ENCODE results near the gene USF1.
"Not testable (repeated sequence)": the region's sequence is repeated elsewhere in the genome, so short reads cannot be mapped to it uniquely, and the experiment has no call there.

Gene USF1

GRCh38 chr1:161038523-161039153, 7.1 kb downstream of the USF1 start, which contains the start of gene TSTD1:
TSS of gene TSTD1 (minus strand) at chr1:161038964. CDS start at chr1:161038889, 75 bp downstream.
- DNase-seq (ENCODE audit: low read depth in 2 of 2), result peak in 1 of 2 donors; percentile 26
- H3K4me3 ChIP-seq (replicated peaks in 1 of 2; ENCODE audit: low read depth in 2 of 2, low read length in 2 of 2), result peak within 1 kb of the TSS; percentile 51 to 54
- TF ChIP-seq CTCF (IDR thresholded peaks at IDR 0.05; ENCODE audit: low read depth, low read length), result no peak

GRCh38 chr1:161037661-161038522, 7.9 kb downstream of the USF1 start:
- TF ChIP-seq CTCF (IDR thresholded peaks at IDR 0.05; ENCODE audit: low read depth, low read length), result no peak
- DNase-seq (ENCODE audit: low read depth in 2 of 2), result no peak
- H3K4me3 ChIP-seq (replicated peaks in 1 of 2; ENCODE audit: low read depth in 2 of 2, low read length in 2 of 2), result peak overlapping the region; percentile 51 to 54

GRCh38 chr1:161033751-161034150, 12.0 kb downstream of the USF1 start:
- no peak for TF ChIP-seq CTCF (IDR thresholded peaks at IDR 0.05; ENCODE audit: low read depth, low read length)
- no peak for DNase-seq (ENCODE audit: low read depth in 2 of 2)
- no peak overlapping the region for H3K4me3 ChIP-seq (replicated peaks in 1 of 2; ENCODE audit: low read depth in 2 of 2, low read length in 2 of 2)

GRCh38 chr1:161032409-161032808, 13.4 kb downstream of the USF1 start:
- no peak for TF ChIP-seq CTCF (IDR thresholded peaks at IDR 0.05; ENCODE audit: low read depth, low read length)
- peak in 1 of 2 donors; percentile 64 for DNase-seq (ENCODE audit: low read depth in 2 of 2)
- H3K4me3 ChIP-seq (replicated peaks in 1 of 2; ENCODE audit: low read depth in 2 of 2, low read length in 2 of 2), result no peak overlapping the region

GRCh38 chr1:161031874-161032273, 13.9 kb downstream of the USF1 start:
- no peak for DNase-seq (ENCODE audit: low read depth in 2 of 2)
- TF ChIP-seq CTCF (IDR thresholded peaks at IDR 0.05; ENCODE audit: low read depth, low read length), result no peak
- no peak overlapping the region for H3K4me3 ChIP-seq (replicated peaks in 1 of 2; ENCODE audit: low read depth in 2 of 2, low read length in 2 of 2)

- DNase-seq (ENCODE audit: low read depth in 2 of 2); H3K4me3 ChIP-seq (replicated peaks in 1 of 2; ENCODE audit: low read depth in 2 of 2, low read length in 2 of 2): not testable (repeated sequence)
These were observed 16.3 kb downstream of the USF1 start for GRCh38 chr1:161029466-161029865.

GRCh38 chr1:161026954-161027353, 18.8 kb downstream of the USF1 start:
- DNase-seq (ENCODE audit: low read depth in 2 of 2); H3K4me3 ChIP-seq (replicated peaks in 1 of 2; ENCODE audit: low read depth in 2 of 2, low read length in 2 of 2): not testable (repeated sequence)

GRCh38 chr1:161022432-161022831, 23.3 kb downstream of the USF1 start:
- DNase-seq (ENCODE audit: low read depth in 2 of 2); H3K4me3 ChIP-seq (replicated peaks in 1 of 2; ENCODE audit: low read depth in 2 of 2, low read length in 2 of 2): not testable (repeated sequence)

Measured in cardiac fibroblast (primary cell).